Mammary epithelial cell (primary cell): Measurements from ENCODE around the gene DBX1.

Experiments used
- EZH2 ChIP-seq: IDR thresholded peaks from 2 replicates; pipeline ENCODE4 v1.6.1; 2012; ENCODE audit warnings: low read length, inconsistent platforms, borderline replicate concordance
- TF ChIP-seq, protein P1 (sequence below), 2 donors: IDR thresholded peaks in 1 of 2; conservative IDR thresholded peaks in 1 of 2; 2 replicates each; pipeline ENCODE4 v1.5.1; 2011 to 2012; ENCODE audit warnings: inconsistent platforms in 2 of 2, low read length in 2 of 2, mild to moderate bottlenecking in 2 of 2, control low read depth in 1 of 2, low read depth in 1 of 2; ENCODE audit not compliant: insufficient read depth in 1 of 2; ENCODE audit errors: extremely low read depth in 1 of 2

DNA sequence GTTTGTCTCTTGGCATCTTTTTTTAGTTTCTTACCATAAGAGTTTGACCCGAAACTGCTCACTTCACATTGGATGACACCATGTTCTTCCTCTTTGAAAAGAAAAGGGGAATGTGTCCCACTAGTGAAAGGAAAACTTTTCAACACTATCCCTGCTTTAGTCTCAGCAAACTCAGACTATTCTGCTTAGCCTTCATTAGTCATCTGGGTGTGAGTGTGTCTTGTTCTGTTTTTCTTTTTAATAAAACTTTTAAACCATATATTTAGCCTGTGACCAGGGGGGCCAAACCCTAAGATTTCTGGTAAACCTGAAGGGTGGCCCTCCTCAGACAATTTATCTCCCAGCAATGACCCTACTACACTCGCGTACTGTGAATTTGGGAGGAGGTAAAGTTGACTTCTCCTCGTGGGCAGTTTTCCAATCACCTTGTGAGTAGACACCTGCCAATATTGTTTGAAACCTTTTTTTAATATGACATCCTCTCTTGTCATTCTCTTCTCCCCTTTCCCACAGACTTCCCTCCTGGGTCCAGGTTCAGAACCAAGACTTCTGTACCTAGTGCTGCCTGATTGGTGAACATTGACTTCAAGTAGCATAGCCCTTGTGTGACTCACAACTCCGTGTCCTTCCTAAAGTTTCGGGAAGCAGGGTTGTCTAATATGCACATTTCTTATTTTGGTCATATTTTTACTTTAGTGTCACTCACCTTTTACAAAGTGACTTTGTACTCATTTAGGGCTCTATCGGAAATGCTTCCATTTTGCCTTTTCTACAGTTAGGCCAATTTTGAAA is 39.9 kb downstream of the DBX1 start:
- TF ChIP-seq, protein P1, sequence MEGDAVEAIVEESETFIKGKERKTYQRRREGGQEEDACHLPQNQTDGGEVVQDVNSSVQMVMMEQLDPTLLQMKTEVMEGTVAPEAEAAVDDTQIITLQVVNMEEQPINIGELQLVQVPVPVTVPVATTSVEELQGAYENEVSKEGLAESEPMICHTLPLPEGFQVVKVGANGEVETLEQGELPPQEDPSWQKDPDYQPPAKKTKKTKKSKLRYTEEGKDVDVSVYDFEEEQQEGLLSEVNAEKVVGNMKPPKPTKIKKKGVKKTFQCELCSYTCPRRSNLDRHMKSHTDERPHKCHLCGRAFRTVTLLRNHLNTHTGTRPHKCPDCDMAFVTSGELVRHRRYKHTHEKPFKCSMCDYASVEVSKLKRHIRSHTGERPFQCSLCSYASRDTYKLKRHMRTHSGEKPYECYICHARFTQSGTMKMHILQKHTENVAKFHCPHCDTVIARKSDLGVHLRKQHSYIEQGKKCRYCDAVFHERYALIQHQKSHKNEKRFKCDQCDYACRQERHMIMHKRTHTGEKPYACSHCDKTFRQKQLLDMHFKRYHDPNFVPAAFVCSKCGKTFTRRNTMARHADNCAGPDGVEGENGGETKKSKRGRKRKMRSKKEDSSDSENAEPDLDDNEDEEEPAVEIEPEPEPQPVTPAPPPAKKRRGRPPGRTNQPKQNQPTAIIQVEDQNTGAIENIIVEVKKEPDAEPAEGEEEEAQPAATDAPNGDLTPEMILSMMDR (conservative IDR thresholded peaks at IDR 0.05 in 1 of 2, IDR thresholded peaks at IDR 0.05 in 1 of 2; ENCODE audit: extremely low read depth in 1 of 2, insufficient read depth in 1 of 2, low read depth in 1 of 2, low read length in 2 of 2): no peak
- no peak for TF ChIP-seq EZH2
